HFFc6 (cell line): ENCODE results near the gene PAOX. TPM values are rescaled to one million over a fixed set of nuclear protein-coding genes. Genes with fewer than 3 reads are reported as not detected.
"Not testable (repeated sequence)": the region's sequence is repeated elsewhere in the genome, so short reads cannot be mapped to it uniquely, and the experiment has no call there.

ENCODE experiments used
- DNase-seq: peaks from one replicate; pipeline ENCODE4 v3.0.0-alpha.2; 2018
- H3K27ac Mint-ChIP-seq: 2 replicates; pipeline ENCODE4 v1.8.0; 2020; ENCODE audit warnings: mild to moderate bottlenecking, mixed read lengths
- H3K27me3 Mint-ChIP-seq: 2 replicates; pipeline ENCODE4 v1.8.0; 2021; ENCODE audit warnings: mild to moderate bottlenecking, moderate library complexity, mixed read lengths; ENCODE audit not compliant: insufficient read depth
- H3K36me3 Mint-ChIP-seq: 2 replicates; pipeline ENCODE4 v1.8.0; 2021; ENCODE audit warnings: low read depth, mixed read lengths
- H3K4me1 Mint-ChIP-seq: 2 replicates; pipeline ENCODE4 v1.8.0; 2020; ENCODE audit warnings: low read depth, mixed read lengths
- H3K4me3 Mint-ChIP-seq: 2 replicates; pipeline ENCODE4 v1.8.0; 2020; ENCODE audit warnings: mild to moderate bottlenecking, moderate library complexity, mixed read lengths
- H3K9me3 Mint-ChIP-seq: 2 replicates; pipeline ENCODE4 v1.8.0; 2020; ENCODE audit warnings: mild to moderate bottlenecking, mixed read lengths
- total RNA-seq, 6 experiments: library from RNA; stranded (reverse); fragmentation: NEBNext Ultra II Directional; extraction: Animal tissue kit (Norgen Biotek cat#: 25700); gene quantifications; 2 replicates in 1 of 6; 3 replicates in 5 of 6; pipeline ENCODE4 v1.2.3, GENCODE V29; 2021
- TF ChIP-seq, protein P1 (sequence below): fragments of 200-600 bp; sonication (generic); IDR thresholded peaks from 2 replicates; pipeline ENCODE4 v1.5.0; 2021; ENCODE audit warnings: antibody characterized with exemption, mild to moderate bottlenecking

Gene PAOX
- total RNA-seq, 6 experiments from 2014 or later, result 2.4 to 4.9 (median 3.6) TPM

DNA sequence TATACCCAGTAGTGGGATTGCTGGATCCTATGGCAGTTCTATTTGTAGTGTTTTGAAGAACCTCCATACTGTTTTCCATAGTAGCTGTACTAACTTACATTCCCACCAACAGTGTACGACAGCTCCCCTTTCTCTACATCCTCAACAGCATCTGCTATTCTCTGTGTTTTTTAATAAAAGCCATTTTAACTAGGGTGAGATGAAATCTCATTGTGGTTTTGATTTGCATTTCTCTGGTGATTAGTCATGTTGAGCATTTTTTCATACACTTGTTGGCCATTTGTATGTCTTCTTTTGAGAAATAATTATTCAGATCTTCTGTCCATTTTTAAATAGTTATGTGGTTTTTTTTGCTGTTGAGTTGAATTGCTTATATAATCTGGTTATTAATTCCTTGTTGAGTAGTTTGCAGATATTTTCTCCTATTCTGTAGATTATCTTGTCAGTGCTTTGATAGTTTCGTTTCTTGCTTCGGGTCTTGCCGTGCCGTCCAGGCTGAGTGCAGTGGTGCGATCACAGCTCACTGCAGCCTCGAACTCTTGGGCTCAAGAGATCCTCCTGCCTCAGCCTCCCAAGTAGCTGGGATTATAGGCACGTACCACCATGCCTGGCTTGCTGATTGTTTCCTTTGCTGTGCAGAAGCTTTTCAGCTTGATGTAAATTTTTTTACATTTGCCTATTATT is 26.9 kb downstream of the PAOX start:
- Mint-ChIP-seq H3K27me3 (no peaks in the 10 kb centered on the region; the same call in 1 of the 2 replicates), H3K4me3 (peak overlapping the region; percentile 38), H3K9me3 (peaks cover 8% of the 10 kb centered on the region), H3K36me3 (peaks cover 63% of the 10 kb centered on the region), H3K27ac (peak overlapping the region; percentile 59), H3K4me1 (peaks cover 30% of the 10 kb centered on the region)
- TF ChIP-seq, protein P1, sequence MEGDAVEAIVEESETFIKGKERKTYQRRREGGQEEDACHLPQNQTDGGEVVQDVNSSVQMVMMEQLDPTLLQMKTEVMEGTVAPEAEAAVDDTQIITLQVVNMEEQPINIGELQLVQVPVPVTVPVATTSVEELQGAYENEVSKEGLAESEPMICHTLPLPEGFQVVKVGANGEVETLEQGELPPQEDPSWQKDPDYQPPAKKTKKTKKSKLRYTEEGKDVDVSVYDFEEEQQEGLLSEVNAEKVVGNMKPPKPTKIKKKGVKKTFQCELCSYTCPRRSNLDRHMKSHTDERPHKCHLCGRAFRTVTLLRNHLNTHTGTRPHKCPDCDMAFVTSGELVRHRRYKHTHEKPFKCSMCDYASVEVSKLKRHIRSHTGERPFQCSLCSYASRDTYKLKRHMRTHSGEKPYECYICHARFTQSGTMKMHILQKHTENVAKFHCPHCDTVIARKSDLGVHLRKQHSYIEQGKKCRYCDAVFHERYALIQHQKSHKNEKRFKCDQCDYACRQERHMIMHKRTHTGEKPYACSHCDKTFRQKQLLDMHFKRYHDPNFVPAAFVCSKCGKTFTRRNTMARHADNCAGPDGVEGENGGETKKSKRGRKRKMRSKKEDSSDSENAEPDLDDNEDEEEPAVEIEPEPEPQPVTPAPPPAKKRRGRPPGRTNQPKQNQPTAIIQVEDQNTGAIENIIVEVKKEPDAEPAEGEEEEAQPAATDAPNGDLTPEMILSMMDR, result no peak
- DNase-seq, result peak; percentile 60

DNA sequence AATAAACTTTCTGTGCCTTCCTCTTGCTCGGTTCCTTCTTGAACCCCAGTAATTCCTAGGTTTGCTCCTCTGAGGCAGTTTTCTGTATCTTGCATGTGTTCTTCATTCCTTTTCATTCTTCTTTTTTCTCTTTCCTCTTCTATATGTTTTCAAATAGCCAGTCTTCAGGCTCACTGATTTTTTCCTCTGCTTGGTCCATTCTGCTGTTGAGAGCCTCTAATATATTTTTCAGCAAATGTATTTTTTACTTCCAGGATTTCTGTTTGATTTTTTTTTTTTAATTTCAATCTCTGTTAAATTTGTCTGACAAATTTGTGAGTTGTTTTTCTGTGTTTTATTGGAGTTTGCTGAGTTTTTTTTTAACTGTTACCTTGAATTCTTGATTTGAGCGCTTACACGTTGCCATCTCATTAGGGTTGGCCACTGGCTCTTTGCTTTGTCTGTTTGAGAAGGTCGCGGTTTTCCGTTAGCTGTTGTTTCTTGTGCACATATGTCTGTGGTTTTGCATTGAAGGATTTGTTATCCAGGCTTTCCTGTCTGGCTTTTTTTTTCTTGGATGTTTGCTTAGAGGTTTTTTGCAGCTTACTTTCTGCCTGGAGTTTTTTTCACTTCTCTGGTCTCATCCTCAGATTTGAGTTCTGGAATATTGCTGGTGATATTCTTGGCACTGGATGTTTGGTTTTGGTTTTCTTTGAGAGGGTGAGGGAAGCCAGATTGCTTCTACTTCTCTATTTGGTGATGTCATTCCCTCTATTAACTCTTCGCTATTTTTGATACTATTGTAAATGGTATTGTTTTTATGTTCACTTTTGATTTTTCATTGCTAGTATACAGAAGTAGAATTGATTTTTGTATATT is 32.7 kb downstream of the PAOX start:
- H3K9me3 Mint-ChIP-seq, result peaks cover 33% of the 10 kb centered on the region
- H3K36me3 Mint-ChIP-seq, result peaks cover 81% of the 10 kb centered on the region
- H3K4me1 Mint-ChIP-seq, result peaks cover 5% of the 10 kb centered on the region; the same call in 1 of the 2 replicates
- no peak for DNase-seq
- H3K27me3 Mint-ChIP-seq, result peaks cover 1% of the 10 kb centered on the region
- H3K27ac Mint-ChIP-seq, result no peak overlapping the region
- TF ChIP-seq, protein P1, result no peak
- no peak overlapping the region for H3K4me3 Mint-ChIP-seq

DNA sequence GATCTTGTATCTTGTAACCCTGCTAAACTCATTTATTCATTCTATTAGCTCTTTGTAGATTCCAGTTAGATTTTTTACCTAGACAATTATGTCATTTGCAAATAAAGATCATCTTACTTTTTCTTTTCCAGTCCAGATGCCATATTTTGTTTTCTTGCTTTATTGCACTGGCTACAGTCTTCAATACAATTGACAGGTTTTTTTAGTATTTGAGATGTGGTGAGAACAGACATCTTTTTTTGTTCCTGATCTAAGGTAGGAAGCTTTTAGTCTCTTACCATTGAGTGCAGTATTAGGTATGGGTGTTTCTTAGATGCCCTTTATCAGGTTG is 33.3 kb downstream of the PAOX start:
- DNase-seq, result no peak
- H3K27ac Mint-ChIP-seq, result no peak overlapping the region
- H3K4me1 Mint-ChIP-seq, result peaks cover 5% of the 10 kb centered on the region; the same call in 1 of the 2 replicates
- H3K27me3 Mint-ChIP-seq, result peaks cover 1% of the 10 kb centered on the region
- peaks cover 75% of the 10 kb centered on the region for H3K36me3 Mint-ChIP-seq
- H3K9me3 Mint-ChIP-seq, result peaks cover 33% of the 10 kb centered on the region
- TF ChIP-seq, protein P1, result no peak
- no peak overlapping the region for H3K4me3 Mint-ChIP-seq

DNA sequence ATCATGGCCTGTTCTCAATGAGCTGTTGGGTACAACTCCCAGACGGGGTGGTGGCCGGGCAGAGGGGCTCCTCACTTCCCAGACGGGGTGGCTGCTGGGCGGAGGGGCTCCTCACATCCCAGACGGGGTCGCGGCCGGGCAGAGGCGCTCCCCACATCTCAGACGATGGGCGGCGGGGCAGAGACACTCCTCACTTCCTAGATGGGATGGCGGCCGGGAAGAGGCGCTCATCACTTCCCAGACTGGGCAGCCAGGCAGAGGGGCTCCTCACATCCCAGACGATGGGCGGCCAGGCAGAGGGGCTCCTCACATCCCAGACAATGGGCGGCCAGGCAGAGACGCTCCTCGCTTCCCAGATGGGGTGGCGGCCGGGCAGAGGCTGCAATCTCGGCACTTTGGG is 35.3 kb downstream of the PAOX start:
- Mint-ChIP-seq H3K9me3 (peaks cover 33% of the 10 kb centered on the region), H3K36me3 (peaks cover 57% of the 10 kb centered on the region)
- not testable (repeated sequence) for H3K27me3 Mint-ChIP-seq, H3K4me3 Mint-ChIP-seq, H3K27ac Mint-ChIP-seq, H3K4me1 Mint-ChIP-seq, DNase-seq

DNA sequence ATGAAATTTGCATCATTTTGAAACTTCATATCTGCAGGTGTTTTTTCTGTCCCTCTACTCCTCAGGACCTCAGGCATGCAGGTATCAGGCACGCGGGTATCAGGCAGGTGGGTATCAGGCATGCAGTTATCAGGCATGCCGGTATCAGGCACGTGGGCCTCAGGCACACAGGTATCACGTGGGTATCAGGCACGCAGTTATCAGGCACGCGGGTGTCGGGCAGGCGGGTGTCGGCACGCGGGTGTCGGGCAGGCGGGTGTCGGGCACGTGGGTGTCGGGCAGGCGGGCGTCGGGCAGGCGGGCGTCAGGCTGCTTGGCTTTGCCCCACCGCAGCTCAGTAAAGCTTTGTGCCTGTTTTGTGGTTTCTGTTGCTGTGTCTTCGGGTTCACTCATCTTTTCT is 36.7 kb downstream of the PAOX start:
- H3K36me3 Mint-ChIP-seq, result peaks cover 43% of the 10 kb centered on the region
- peaks cover 3% of the 10 kb centered on the region for H3K27me3 Mint-ChIP-seq
- H3K4me3 Mint-ChIP-seq, result no peak overlapping the region
- H3K4me1 Mint-ChIP-seq, result no peaks in the 10 kb centered on the region
- TF ChIP-seq, protein P1, result no peak
- no peak for DNase-seq
- H3K27ac Mint-ChIP-seq, result no peak overlapping the region
- peaks cover 27% of the 10 kb centered on the region for H3K9me3 Mint-ChIP-seq
